AG04450 (cell line): ENCODE data around the gene ODAD2. TPM values are rescaled to one million over a fixed set of nuclear protein-coding genes. Genes with fewer than 3 reads are reported as not detected.
"Not testable (repeated sequence)": the region's sequence is repeated elsewhere in the genome, so short reads cannot be mapped to it uniquely, and the experiment has no call there.

ENCODE experiments used
- CTCF ChIA-PET: fragments of 300-600, 350-600 bp; formaldehyde crosslinking; extraction: SDS; loops from one replicate; lab custom pipeline; 2022; ENCODE audit warnings: antibody characterized with exemption, inconsistent platforms; lab: Charles Lee
- POLR2A ChIA-PET: fragments of 350-600 bp; formaldehyde crosslinking; extraction: SDS; loops from one replicate; lab custom pipeline; 2021; ENCODE audit warnings: antibody characterized with exemption, inconsistent platforms; lab: Yijun Ruan, JAX
- DNase-seq: peaks from one replicate; pipeline ENCODE4 v3.0.0-alpha.2; 2011; ENCODE audit warnings: low read depth, low spot score
- H3K27ac ChIP-seq: one replicate; pipeline ENCODE4 v1.5.1; 2012; ENCODE audit warnings: low read depth, low read length, control low read depth
- H3K27me3 ChIP-seq: one replicate; pipeline ENCODE4 v1.6.0; 2012; ENCODE audit warnings: low read length; ENCODE audit not compliant: control insufficient read depth, insufficient read depth
- H3K4me3 ChIP-seq: 2 replicates; pipeline ENCODE4 v1.5.1; 2011; ENCODE audit warnings: mild to moderate bottlenecking, low read depth, low read length, control low read depth
- H3K9me3 ChIP-seq: 2 replicates; pipeline ENCODE4 v1.5.1; 2012; ENCODE audit warnings: low read length; ENCODE audit not compliant: control insufficient read depth, insufficient read depth
- CTCF ChIP-seq: IDR thresholded peaks from 2 replicates; pipeline ENCODE4 v1.5.1; 2011; ENCODE audit warnings: low read depth, low read length, control low read depth, inconsistent platforms
- polyA plus RNA-seq: library from polyadenylated mRNA; depleted of rRNA; stranded (reverse); fragments of >200 nt; gene quantifications from 2 replicates; pipeline ENCODE4 v1.2.3, GENCODE V29; 2011

Gene ODAD2
- polyA plus RNA-seq, 1 experiment = 1.3 TPM

- TF ChIP-seq CTCF = no peak
- Histone ChIP-seq H3K4me3 (no peak overlapping the region), H3K27ac (no peak overlapping the region), H3K9me3 (no peaks in the 10 kb centered on the region), H3K27me3 (no peaks in the 10 kb centered on the region)
- no peak for DNase-seq
- CTCF ChIA-PET = no interaction called here
- POLR2A ChIA-PET = no interaction called here
Measured at GRCh38 chr10:27914888-27915287, 84.0 kb downstream of the ODAD2 start.

GRCh38 chr10:27912231-27912630 is 86.6 kb downstream of the ODAD2 start:
- DNase-seq = no peak
- CTCF ChIA-PET = no interaction called here
- Histone ChIP-seq H3K27me3 (no peaks in the 10 kb centered on the region), H3K9me3 (no peaks in the 10 kb centered on the region), H3K4me3 (no peak overlapping the region), H3K27ac (no peak overlapping the region)
- POLR2A ChIA-PET = no interaction called here
- no peak for TF ChIP-seq CTCF

GRCh38 chr10:27911539-27911938 is 87.3 kb downstream of the ODAD2 start:
- CTCF ChIA-PET = no interaction called here
- Histone ChIP-seq H3K4me3 (no peak overlapping the region), H3K27me3 (no peaks in the 10 kb centered on the region), H3K9me3 (no peaks in the 10 kb centered on the region), H3K27ac (no peak overlapping the region)
- POLR2A ChIA-PET = no interaction called here
- no peak for DNase-seq
- TF ChIP-seq CTCF = no peak

- ChIA-PET CTCF (no interaction called here), POLR2A (interaction anchor here (0.5 kb wide), 1 partner anchor 58 kb away, joined by 5 read pairs; no protein-coding TSS in a partner anchor)
- Histone ChIP-seq H3K27me3 (no peaks in the 10 kb centered on the region), H3K9me3 (no peaks in the 10 kb centered on the region), H3K4me3 (no peak overlapping the region), H3K27ac (no peak overlapping the region)
- no peak for DNase-seq
- no peak for TF ChIP-seq CTCF
Measured at GRCh38 chr10:27911011-27911410, 87.9 kb downstream of the ODAD2 start.

- no peak for TF ChIP-seq CTCF
- no peaks in the 10 kb centered on the region for H3K27me3 ChIP-seq
- no peak overlapping the region for H3K27ac ChIP-seq
- POLR2A ChIA-PET = no interaction called here
- DNase-seq = no peak
- CTCF ChIA-PET = no interaction called here
- no peak overlapping the region for H3K4me3 ChIP-seq
- H3K9me3 ChIP-seq = no peaks in the 10 kb centered on the region
Measured at GRCh38 chr10:27908231-27908630, 90.6 kb downstream of the ODAD2 start.

GRCh38 chr10:27899485-27899884 is 99.4 kb downstream of the ODAD2 start:
- CTCF ChIA-PET = interaction anchor here (0.7 kb wide), 1 partner anchor 126 kb away, joined by 3 read pairs; no protein-coding TSS in a partner anchor
- POLR2A ChIA-PET = not testable (repeated sequence)

More at GRCh38 chr10:27899485-27899884, 99.4 kb downstream of the ODAD2 start:
- H3K27me3 ChIP-seq, H3K9me3 ChIP-seq, DNase-seq, H3K4me3 ChIP-seq, H3K27ac ChIP-seq: not testable (repeated sequence)
